Middle frontal gyrus (tissue), 1 donor: Measurements from ENCODE around the gene CDC25B.
A peak's percentile ranks its signal among the peaks of the same experiment; 100 is the strongest.
"Not testable (repeated sequence)": the region's sequence is repeated elsewhere in the genome, so short reads cannot be mapped to it uniquely, and the experiment has no call there.

ENCODE experiments used
- DNase-seq: peaks from one replicate; pipeline ENCODE4 v3.0.0-alpha.2; 2015; ENCODE audit warnings: low spot score; ENCODE audit errors: extremely low spot score

The CDC25B gene

GRCh38 chr20:3784216-3784853 lies 11.8 kb upstream of the CDC25B start:
- no peak for DNase-seq

DNA sequence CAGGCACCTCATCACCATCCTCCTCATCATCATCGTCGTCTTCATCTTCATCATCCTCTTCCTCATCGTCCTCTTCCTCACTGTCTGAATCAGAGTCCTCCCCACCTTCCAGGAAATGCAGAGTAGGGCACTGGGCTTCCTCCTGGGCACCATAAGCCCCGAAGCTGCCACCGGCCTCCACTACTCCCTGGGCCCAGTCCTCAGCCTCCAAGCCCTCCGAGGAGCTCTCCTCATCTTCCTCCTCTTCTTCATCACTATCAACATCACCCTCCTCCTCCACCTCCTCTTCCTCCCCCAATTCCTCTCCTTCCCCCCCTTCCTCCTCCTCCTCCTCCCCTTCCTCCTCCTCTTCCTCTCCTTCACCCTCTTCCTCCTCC lies 11.3 kb upstream of the CDC25B start:
- DNase-seq = no peak

DNA sequence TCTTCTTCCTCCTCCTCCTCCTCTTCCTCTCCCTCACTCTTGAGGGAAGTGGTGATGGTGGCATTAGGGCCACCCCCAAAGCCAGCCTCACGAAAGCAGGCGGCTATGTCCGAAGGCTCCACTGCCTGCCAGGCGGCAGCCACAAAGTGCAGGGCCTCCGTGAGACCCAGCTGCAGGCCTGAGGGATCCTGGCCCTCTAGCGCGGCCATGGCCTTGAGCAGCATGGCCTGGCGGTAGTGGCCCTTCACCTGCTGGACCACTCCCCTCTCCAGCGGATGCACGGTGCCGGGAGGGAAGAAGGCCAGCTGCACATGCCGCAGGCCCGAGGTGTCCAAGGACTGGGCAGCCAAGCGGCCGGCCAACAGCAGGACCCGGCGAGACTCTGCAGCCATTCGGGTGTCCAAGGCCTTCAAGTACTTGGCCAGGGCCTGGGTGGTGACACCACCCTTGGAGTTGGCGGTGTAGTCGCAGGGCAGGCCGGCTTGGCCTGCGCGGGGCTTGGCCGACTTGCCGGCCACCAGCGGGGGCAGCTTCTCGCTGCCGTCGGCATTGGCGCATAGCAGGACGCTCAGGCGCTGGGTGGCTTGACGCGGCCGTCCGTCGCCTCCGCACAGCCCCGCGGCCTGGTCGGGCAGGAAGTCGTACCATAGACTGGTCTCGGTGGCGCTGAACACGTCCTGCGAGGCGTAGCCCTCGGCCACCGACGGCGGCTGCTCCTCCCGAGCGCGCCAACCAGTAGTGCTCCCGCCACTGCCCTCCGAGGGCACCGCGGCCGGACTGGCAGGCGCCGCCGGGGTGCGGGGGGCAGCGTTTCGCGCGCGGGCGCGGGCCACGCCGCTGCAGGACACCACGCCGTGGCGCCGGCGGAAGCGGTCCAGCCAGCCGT lies 10.6 kb upstream of the CDC25B start:
- DNase-seq = no peak

DNA sequence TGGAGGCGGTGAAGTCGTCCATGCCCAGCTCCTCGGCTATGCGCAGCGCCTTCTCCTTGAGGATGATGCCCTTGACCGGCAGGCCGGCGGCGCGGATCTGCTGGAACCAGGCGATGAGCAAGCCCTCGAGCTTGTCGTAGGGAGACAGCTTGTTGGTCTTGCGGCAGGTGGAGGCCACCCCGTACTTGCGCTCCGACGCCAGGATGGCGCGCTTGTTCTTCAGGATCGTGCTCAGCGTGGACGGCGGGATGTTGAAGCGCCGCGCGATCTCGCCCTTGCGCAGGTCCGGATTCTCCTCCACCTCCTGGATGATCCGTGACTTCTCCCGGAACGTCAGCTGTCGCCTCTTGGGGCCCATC lies 10.0 kb upstream of the CDC25B start:
- no peak for DNase-seq

- DNase-seq = peak; percentile 80
These were observed 9.3 kb upstream of the CDC25B start, which contains the start of gene CENPB for GRCh38 chr20:3786665-3787323. CENPB (minus strand) TSS chr20:3786740; CDS start chr20:3786483, 257 bp downstream.

DNA sequence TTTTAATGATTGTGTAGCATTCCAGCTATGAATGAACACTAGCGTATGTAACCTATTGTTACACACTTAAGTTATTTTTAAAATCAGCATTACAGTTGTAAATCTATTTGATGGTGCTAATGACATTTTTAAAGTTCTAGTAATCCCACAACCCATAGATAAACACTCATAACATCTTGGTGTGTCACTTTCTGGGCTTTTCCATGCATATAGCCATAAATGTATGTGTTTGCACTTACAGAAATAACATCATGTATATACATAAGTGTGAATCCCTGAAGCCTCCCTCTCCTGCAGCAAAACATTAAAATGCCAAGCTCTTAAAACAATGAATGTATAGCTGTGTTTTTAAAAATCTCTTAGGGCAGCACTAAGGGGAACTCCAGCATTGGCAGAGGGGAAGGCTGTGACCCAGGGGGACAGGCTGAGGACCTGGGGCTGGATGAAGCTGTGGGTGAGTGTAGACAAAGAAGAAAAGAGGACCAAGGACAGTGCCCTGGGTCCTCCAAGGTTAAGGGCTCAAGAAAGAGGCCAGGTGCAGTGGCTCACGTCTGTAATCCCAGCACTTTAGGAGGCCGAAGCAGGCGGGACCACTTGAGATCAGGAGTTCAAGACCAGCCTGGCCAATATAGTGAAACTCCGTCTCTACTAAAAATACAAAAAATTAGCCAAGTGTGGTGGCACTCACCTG lies 8.6 kb upstream of the CDC25B start:
- no peak for DNase-seq

GRCh38 chr20:3788685-3789155 lies 7.4 kb upstream of the CDC25B start:
- no peak for DNase-seq

DNA sequence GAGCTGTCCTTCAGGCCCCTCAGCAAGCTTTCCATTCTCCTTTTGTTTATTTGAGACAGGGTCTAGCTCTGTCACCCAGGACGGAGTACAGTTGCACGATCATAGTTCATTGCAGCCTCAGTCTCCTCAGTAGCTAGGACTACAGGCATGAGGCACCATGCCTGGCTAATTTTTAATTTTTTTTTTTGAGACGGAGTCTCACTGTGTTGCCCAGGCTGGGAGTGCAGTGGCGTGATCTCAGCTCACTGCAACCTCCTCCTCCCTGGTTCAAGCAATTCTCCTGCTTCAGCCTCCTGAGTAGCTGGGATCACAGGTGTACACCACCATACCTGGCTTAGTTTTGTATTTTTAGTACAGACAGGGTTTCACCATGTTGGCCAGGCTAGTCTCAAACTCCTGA lies 6.9 kb upstream of the CDC25B start:
- DNase-seq = not testable (repeated sequence)

DNA sequence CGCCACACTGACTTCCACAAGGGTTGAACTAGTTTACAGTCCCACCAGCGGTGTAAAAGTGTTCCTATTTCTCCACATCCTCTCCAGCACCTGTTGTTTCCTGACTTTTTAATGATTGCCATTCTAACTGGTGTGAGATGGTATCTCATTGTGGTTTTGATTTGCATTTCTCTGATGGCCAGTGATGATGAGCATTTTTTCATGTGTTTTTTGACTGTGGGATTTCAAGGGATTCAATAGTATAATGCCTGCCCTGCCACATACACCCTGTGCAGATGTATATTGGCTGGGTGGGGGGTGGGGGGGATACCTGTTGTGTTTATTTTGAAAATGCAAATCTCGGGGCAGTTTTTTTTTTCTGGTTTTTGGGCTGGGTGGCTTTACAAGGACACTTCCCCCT lies 1.9 kb upstream of the CDC25B start:
- DNase-seq = not testable (repeated sequence)

- no peak for DNase-seq
These were observed 1.2 kb upstream of the CDC25B start for GRCh38 chr20:3794701-3795420.

- no peak for DNase-seq
These were observed 541 bp downstream of the CDC25B start for GRCh38 chr20:3796477-3797225.

DNA sequence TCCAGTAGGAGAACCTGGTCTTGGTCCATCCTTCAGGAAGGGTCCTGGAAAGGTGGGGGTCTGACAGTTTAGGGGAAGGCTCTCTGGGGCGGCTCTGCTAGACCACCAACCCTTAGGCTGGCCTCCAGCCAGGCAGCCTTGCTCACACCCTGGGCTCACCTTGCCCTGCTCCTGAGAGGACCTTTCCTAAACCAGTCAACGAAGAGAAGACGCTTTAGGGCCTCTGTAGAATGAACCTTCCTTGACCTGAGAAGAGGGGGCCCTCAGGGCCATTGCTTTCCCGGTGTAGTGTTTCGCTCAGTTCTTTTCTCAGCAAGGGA lies 1.1 kb downstream of the CDC25B start:
- DNase-seq = no peak

- no peak for DNase-seq
These were observed 1.7 kb downstream of the CDC25B start for GRCh38 chr20:3797592-3798372.

- no peak for DNase-seq
These were observed 2.3 kb downstream of the CDC25B start for GRCh38 chr20:3798373-3798768.

DNA sequence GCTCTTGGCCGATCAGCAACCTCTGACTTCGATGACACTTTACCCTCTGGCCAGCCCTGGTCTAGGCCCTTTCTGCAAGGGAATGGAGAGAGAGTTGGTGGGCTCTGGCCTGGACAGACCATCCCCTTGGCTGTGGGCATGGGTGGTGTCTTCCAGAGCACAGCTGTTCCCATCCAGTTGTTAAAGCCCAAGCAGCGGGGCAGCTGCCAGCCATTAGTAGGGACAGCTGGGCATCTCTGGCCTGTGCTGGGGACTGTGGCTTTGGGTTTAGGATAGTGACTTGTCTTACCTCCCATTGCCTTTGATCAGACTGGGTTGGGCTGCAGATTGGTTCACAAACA lies 2.8 kb downstream of the CDC25B start:
- DNase-seq = no peak

GRCh38 chr20:3800256-3800877 lies 4.3 kb downstream of the CDC25B start:
- no peak for DNase-seq

DNA sequence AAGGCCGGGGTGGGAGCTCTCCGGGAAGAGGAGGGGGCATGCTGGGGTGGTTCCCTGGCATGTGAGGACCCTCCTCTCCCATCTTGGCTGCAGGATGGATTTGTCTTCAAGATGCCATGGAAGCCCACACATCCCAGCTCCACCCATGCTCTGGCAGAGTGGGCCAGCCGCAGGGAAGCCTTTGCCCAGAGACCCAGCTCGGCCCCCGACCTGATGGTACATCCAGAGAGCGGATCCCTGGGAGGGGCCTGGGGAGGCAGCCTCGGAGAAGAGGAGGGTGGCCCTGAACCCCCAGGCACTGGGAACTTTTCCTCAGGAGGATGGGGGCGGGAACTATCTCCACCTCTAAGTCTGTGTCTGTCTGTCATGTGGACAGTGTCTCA lies 4.8 kb downstream of the CDC25B start:
- DNase-seq = no peak

DNA sequence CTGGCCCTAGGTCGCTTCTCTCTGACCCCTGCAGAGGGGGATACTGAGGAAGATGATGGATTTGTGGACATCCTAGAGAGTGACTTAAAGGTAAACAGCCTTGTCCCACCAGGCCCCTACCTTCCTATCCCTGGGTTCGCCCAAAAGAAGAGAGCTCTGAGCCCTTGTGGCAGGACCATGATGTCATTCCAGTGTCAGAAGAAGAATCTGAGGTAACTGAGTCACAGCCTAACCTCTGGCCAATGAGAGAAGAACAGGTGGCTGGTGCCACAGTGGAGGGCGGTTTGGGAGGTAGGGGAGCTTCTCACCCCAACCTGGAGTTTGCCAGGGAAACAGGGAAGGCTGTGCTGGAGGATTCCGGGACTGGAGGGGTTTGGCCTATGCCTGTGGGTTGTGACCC lies 5.2 kb downstream of the CDC25B start:
- no peak for DNase-seq

DNA sequence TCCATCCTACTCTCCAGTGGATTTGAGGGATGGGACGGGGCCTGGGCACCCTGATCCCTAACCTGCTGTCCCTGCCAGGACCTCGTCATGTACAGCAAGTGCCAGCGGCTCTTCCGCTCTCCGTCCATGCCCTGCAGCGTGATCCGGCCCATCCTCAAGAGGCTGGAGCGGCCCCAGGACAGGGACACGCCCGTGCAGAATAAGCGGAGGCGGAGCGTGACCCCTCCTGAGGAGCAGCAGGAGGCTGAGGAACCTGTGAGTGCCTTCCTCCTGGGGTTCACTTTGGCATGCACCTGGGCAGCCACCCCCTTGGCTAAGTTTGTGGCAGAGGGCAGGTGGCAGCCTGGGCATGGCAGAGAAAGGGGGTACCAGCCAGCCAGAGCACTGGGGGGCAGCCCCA lies 5.7 kb downstream of the CDC25B start:
- DNase-seq = no peak
